NCI-H2081 treated with DMSO at 0.1 percent for 48 hours (cell line): ENCODE results near the gene TIFAB.

Experiments used
- DNase-seq: peaks from one replicate; lab custom pipeline; 2025; lab: John Stamatoyannopoulos, UW

Gene TIFAB

DNA sequence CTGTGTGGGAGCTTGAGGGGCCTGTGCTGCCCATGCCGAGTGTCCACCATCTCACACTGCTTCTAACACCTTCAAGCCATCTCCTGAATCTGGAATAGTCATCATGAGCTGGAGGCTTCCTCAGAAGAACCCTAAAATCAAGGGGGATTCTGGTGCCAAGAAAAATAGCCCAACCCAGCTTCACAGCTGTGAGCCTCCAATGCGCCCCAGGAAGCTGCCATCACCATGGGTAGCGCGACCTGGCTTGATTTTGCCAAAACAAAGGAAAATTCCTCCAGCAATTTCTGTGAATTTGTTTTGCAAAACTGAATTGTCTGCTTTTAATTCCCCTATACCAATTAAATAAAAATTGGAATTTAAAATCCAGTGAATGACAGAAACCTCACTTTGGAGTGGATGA is 6.2 kb upstream of the TIFAB start:
- no peak for DNase-seq

DNA sequence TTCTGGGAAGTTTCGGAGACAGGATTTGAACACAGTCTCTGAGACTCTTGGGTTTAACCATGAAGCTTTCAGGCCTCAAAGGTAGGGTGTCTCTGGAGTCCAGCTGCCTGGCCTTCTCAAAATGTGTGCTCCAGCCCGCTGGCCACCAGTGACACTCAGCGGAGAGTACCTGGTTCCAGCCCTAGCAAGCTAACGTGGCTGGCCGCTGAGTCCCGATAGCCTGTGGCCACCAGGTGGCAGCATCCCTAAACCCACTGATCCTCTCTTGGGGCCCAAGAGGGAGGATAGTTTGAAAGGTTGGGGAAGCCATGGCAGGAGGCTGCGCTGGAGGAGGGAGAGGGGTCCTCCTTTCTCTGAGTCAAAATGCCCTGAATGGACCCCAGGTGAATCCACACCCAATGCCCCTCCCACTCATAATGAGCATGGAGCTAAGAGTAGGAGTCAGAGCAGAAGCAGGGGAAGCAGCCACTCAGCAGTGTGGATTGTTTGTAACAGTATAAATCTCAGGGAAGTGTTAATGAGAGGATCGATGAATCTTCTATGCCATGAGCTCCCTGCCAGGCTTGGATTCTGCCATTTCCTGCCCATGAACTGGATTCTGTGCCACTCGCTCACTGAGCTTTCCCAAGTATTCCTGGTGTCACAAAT is 5.4 kb upstream of the TIFAB start:
- no peak for DNase-seq

- no peak for DNase-seq
These were observed 4.3 kb upstream of the TIFAB start for GRCh38 chr5:135456238-135457099.

- no peak for DNase-seq
These were observed 3.7 kb upstream of the TIFAB start for GRCh38 chr5:135455876-135456237.

DNA sequence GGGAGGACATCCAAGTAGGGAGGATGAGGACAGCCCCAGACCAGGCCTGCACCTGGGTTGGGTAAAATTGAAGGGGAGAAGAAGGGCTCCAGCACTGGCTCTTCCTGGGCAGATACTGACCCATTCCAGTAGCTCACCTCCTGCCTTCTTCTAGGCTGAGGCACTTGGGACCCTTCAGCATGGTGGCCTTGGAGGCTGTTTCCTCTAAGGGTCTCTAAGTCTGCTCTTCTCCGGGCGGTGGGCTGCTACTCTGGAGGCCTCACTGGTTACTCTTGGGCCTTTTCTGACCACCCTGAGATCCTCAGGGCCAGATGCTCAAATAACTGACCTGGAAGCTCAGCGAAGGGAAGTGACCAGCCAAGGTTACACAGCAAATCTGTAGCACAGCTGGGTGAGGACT is 2.8 kb upstream of the TIFAB start:
- no peak for DNase-seq

- DNase-seq, result no peak
These were observed 1.5 kb upstream of the TIFAB start for GRCh38 chr5:135453613-135454012.

- DNase-seq, result no peak
These were observed 400 bp downstream of the TIFAB start for GRCh38 chr5:135451581-135452320.

- DNase-seq, result no peak
These were observed 1.2 kb downstream of the TIFAB start for GRCh38 chr5:135450952-135451351.

GRCh38 chr5:135450336-135450735 is 1.8 kb downstream of the TIFAB start:
- no peak for DNase-seq

GRCh38 chr5:135449644-135450043 is 2.5 kb downstream of the TIFAB start:
- DNase-seq, result no peak

- DNase-seq, result no peak
These were observed 3.2 kb downstream of the TIFAB start for GRCh38 chr5:135448791-135449507.

- no peak for DNase-seq
These were observed 3.9 kb downstream of the TIFAB start for GRCh38 chr5:135448071-135448739.

DNA sequence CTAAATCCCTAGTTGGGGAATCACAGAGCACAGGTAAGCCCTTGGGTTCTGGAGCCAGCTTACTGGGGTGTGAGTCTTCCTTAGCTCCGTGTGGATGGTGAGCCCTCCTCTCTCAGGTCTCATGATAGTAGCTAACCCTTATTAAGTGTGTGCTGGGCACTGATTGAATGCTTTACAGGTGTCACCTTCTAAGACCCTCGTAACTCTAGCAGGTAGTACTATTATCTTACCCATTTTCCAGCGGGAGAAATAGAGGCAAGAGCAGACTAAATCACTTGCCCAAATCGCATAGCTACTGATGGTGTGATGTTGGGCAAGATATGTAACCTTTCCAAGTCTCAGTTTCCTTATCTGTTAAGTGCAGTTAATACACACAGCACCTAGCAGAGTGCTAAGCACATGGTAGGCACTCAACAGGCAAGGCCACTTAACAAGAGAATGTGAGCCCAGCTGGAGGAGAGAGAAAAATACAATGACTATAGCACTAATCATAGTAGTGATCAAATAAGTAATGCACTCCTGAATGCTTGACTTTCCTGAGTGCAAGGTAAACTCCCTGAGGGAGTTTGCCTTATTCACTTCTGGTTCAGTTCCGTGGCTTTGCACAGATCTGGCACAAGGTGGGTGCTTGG is 4.7 kb downstream of the TIFAB start, which contains the start of gene DCANP1:
Gene DCANP1, minus strand, starts transcription at position 51 of the 632 bp plus-strand sequence. CDS start 240 bp downstream, outside the sequence.
- DNase-seq, result no peak

- no peak for DNase-seq
These were observed 5.5 kb downstream of the TIFAB start for GRCh38 chr5:135446615-135447014.

GRCh38 chr5:135446206-135446605 is 5.9 kb downstream of the TIFAB start:
- DNase-seq, result no peak

DNA sequence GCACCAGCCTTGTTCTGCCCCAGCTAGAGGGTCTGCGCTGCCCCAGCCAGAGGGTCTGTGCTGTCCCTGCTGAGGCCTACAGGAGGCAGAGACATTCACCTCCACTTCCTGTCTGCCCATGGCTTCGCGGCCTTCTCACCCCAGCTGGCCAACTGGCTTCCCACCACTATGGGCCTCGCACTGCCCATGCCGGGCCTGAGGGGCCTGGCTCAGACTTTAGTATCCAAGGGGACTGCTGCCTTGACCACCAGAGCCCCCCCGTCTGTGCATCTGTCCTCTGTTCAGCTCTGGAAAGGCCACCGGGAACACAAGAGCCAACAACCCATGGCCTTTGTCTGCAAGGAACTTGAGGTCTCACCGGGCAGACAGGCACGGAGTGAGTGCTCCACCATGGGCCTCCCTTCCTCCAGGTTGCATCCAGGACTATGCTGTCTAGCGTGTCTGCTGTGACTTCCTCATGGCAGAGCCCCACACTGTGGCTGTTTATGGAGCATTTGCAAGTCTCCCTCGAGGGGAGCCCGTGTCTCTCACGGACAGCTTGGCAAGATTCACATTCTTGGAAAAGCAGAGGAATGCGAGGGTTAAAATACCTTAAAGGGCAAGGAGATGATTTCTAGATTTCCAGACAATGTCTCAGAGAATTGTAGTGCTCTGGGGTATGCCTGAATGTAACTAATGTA is 6.7 kb downstream of the TIFAB start:
- DNase-seq, result no peak

- no peak for DNase-seq
These were observed 7.3 kb downstream of the TIFAB start for GRCh38 chr5:135444881-135445280.

- no peak for DNase-seq
These were observed 7.8 kb downstream of the TIFAB start for GRCh38 chr5:135444360-135444759.

- no peak for DNase-seq
These were observed 8.8 kb downstream of the TIFAB start for GRCh38 chr5:135443161-135443960.
